HepG2 (cell line): ENCODE measurements around the gene PRKCB. TPM values are rescaled to one million over a fixed set of nuclear protein-coding genes. Genes with fewer than 3 reads are reported as not detected.

Experiments
- CBX2 ChIP-seq, 2 experiments: fragments of 200-600 bp in 1 of 2; sonication (generic); formaldehyde crosslinking in 1 of 2; IDR thresholded peaks; 2 replicates each; pipeline versions ENCODE4 v1.7.0 to v1.8.1; 2018 to 2022; ENCODE audit warnings: low read depth in 2 of 2, low read length in 1 of 2, mild to moderate bottlenecking in 1 of 2, missing genetic modification reagents in 1 of 2
- ELF3 ChIP-seq: IDR thresholded peaks from 2 replicates; pipeline ENCODE4 v1.6.1; 2016; ENCODE audit warnings: missing genetic modification reagents, missing compliant biosample characterization
- KDM2A ChIP-seq: sonication (generic); formaldehyde crosslinking; IDR thresholded peaks from 2 replicates; pipeline ENCODE4 v1.4.0; 2020; ENCODE audit warnings: low read depth, missing genetic modification reagents, borderline replicate concordance
- NPAS2 ChIP-seq: sonication (generic); formaldehyde crosslinking; IDR thresholded peaks from 2 replicates; pipeline ENCODE4 v1.8.0; 2022; ENCODE audit warnings: mild to moderate bottlenecking, missing genetic modification reagents, borderline replicate concordance
- STAG1 ChIP-seq: sonication (generic); formaldehyde crosslinking; IDR thresholded peaks from 2 replicates; pipeline ENCODE4 v1.4.0; 2020; ENCODE audit warnings: missing genetic modification reagents
- TEAD3 ChIP-seq: optimal IDR thresholded peaks from 2 replicates; pipeline ENCODE3; 2016; ENCODE audit warnings: borderline replicate concordance
- XRCC5 ChIP-seq: fragments of 200-400 bp; formaldehyde crosslinking; optimal IDR thresholded peaks from 2 replicates; pipeline ENCODE3; 2017; ENCODE audit warnings: mild to moderate bottlenecking, low read length
- ZNF326 ChIP-seq: sonication (generic); formaldehyde crosslinking; IDR thresholded peaks from 2 replicates; pipeline ENCODE4 v1.4.0; 2020; ENCODE audit warnings: missing genetic modification reagents, borderline replicate concordance
- ZNF589 ChIP-seq: sonication (generic); formaldehyde crosslinking; conservative IDR thresholded peaks from 2 replicates; pipeline ENCODE4 v1.8.0; 2022; ENCODE audit warnings: mild to moderate bottlenecking, moderate library complexity, missing genetic modification reagents
- ZSCAN25 ChIP-seq: sonication (generic); formaldehyde crosslinking; IDR thresholded peaks from 2 replicates; pipeline ENCODE4 v1.8.0; 2022; ENCODE audit warnings: mild to moderate bottlenecking, missing genetic modification reagents
- polyA plus RNA-seq, 8 experiments: library from polyadenylated mRNA; depleted of rRNA in 3 of 8; stranded (reverse) in 7 of 8; unstranded in 1 of 8; fragments of >200 nt; fragmentation: Illumina TruSeq in 4 of 8; extraction: Trizol in 4 of 8; gene quantifications; 2 replicates each; pipeline versions ENCODE4 v1.2.1 to v1.2.3, GENCODE V29; 2011 to 2016; ENCODE audit warnings: low read depth in 4 of 8, missing spikeins in 1 of 8, mixed read lengths in 1 of 8; ENCODE audit not compliant: insufficient read depth in 1 of 8
- total RNA-seq, 5 experiments: library from RNA; depleted of rRNA; stranded (reverse); fragments of >200 nt; fragmentation: Illumina TruSeq; extraction: Trizol; gene quantifications; 2 replicates each; pipeline ENCODE4 v1.2.3, GENCODE V29; 2016; ENCODE audit warnings: low read depth in 1 of 5
- TF ChIP-seq, protein P1 (sequence below): sonication (generic); formaldehyde crosslinking; IDR thresholded peaks from 2 replicates; pipeline ENCODE4 v1.5.0; 2020; ENCODE audit warnings: missing genetic modification reagents, mild to moderate bottlenecking, borderline replicate concordance
- TF ChIP-seq, protein P2 (sequence below), 2 experiments: sonication (generic) in 1 of 2; formaldehyde crosslinking in 1 of 2; IDR thresholded peaks; 2 replicates each; pipeline versions ENCODE4 v1.4.0 to v1.6.1; 2018 to 2020; ENCODE audit warnings: missing genetic modification reagents in 2 of 2, borderline replicate concordance in 1 of 2, low read depth in 1 of 2, mild to moderate bottlenecking in 1 of 2, missing biosample characterization in 1 of 2
- TF ChIP-seq, protein P3 (sequence below): sonication (generic); formaldehyde crosslinking; IDR thresholded peaks from 2 replicates; pipeline ENCODE4 v1.4.0; 2020; ENCODE audit warnings: missing genetic modification reagents, mild to moderate bottlenecking, borderline replicate concordance
- TF ChIP-seq, protein P4 (sequence below): sonication (generic); formaldehyde crosslinking; IDR thresholded peaks from 2 replicates; pipeline ENCODE4 v1.4.0; 2020; ENCODE audit warnings: mild to moderate bottlenecking, missing genetic modification reagents

The PRKCB gene
- total and polyA plus RNA-seq, 2 of the 13 experiments (the other 11 are each of a cell fraction or from before 2014, with no cell fraction given): 0.01 TPM; not detected in 1

DNA sequence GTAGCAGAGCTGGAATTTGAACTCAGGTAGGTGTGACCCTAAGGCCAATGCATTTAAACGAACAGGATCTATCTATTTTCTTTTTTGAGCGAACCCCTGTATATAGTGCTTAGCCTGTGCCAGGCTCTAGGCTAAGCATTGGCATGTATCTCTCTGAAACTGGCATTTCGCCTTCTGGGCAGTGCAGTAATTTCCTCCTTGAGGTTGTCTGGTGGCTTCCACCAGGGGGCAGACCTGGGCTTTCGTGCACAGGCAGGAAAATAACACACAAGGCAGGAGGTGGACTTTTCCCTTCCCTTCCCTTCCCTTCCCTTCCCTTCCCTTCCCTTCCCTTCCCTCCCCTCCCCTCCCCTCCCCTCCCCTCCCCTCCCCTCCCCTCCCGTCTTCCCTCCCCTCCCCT lies 34.4 kb upstream of the PRKCB start (continued):
- TF ChIP-seq ZNF589 (CRISPR knock-in tag) (no peak), ELF3 (CRISPR knock-in tag) (peak; percentile 51; the same call in 1 of the 2 replicates), ZNF326 (no peak), STAG1 (CRISPR knock-in tag) (peak; percentile 81), CBX2 (IDR thresholded peaks at IDR 0.05; ENCODE audit: low read depth, low read length) (no peak), CBX2 (CRISPR knock-in tag; IDR thresholded peaks at IDR 0.05; ENCODE audit: low read depth) (no peak), XRCC5 (peak; percentile 56), ZSCAN25 (peak; percentile 57; the same call in 1 of the 2 replicates), KDM2A (CRISPR knock-in tag) (peak; percentile 42; the same call in 1 of the 2 replicates), TEAD3 (CRISPR knock-in tag) (peak; percentile 51), NPAS2 (no peak)
- TF ChIP-seq, protein P1, sequence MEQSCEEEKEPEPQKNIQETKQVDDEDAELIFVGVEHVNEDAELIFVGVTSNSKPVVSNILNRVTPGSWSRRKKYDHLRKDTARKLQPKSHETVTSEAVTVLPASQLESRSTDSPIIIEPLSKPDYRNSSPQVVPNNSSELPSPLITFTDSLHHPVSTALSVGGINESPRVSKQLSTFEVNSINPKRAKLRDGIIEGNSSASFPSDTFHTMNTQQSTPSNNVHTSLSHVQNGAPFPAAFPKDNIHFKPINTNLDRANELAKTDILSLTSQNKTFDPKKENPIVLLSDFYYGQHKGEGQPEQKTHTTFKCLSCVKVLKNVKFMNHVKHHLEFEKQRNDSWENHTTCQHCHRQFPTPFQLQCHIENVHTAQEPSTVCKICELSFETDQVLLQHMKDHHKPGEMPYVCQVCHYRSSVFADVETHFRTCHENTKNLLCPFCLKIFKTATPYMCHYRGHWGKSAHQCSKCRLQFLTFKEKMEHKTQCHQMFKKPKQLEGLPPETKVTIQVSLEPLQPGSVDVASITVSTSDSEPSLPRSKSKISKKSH (CRISPR knock-in tag): no peak
- TF ChIP-seq, protein P2, sequence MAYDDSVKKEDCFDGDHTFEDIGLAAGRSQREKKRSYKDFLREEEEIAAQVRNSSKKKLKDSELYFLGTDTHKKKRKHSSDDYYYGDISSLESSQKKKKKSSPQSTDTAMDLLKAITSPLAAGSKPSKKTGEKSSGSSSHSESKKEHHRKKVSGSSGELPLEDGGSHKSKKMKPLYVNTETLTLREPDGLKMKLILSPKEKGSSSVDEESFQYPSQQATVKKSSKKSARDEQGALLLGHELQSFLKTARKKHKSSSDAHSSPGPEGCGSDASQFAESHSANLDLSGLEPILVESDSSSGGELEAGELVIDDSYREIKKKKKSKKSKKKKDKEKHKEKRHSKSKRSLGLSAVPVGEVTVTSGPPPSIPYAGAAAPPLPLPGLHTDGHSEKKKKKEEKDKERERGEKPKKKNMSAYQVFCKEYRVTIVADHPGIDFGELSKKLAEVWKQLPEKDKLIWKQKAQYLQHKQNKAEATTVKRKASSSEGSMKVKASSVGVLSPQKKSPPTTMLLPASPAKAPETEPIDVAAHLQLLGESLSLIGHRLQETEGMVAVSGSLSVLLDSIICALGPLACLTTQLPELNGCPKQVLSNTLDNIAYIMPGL (CRISPR knock-in tag; IDR thresholded peaks at IDR 0.05; ENCODE audit: borderline replicate concordance in 1 of 2, low read depth in 1 of 2): peak in 1 of 2 experiments; percentile 26; a peak in 1 of 4 replicates
- TF ChIP-seq, protein P3, sequence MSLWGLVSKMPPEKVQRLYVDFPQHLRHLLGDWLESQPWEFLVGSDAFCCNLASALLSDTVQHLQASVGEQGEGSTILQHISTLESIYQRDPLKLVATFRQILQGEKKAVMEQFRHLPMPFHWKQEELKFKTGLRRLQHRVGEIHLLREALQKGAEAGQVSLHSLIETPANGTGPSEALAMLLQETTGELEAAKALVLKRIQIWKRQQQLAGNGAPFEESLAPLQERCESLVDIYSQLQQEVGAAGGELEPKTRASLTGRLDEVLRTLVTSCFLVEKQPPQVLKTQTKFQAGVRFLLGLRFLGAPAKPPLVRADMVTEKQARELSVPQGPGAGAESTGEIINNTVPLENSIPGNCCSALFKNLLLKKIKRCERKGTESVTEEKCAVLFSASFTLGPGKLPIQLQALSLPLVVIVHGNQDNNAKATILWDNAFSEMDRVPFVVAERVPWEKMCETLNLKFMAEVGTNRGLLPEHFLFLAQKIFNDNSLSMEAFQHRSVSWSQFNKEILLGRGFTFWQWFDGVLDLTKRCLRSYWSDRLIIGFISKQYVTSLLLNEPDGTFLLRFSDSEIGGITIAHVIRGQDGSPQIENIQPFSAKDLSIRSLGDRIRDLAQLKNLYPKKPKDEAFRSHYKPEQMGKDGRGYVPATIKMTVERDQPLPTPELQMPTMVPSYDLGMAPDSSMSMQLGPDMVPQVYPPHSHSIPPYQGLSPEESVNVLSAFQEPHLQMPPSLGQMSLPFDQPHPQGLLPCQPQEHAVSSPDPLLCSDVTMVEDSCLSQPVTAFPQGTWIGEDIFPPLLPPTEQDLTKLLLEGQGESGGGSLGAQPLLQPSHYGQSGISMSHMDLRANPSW (CRISPR knock-in tag): no peak
- TF ChIP-seq, protein P4, sequence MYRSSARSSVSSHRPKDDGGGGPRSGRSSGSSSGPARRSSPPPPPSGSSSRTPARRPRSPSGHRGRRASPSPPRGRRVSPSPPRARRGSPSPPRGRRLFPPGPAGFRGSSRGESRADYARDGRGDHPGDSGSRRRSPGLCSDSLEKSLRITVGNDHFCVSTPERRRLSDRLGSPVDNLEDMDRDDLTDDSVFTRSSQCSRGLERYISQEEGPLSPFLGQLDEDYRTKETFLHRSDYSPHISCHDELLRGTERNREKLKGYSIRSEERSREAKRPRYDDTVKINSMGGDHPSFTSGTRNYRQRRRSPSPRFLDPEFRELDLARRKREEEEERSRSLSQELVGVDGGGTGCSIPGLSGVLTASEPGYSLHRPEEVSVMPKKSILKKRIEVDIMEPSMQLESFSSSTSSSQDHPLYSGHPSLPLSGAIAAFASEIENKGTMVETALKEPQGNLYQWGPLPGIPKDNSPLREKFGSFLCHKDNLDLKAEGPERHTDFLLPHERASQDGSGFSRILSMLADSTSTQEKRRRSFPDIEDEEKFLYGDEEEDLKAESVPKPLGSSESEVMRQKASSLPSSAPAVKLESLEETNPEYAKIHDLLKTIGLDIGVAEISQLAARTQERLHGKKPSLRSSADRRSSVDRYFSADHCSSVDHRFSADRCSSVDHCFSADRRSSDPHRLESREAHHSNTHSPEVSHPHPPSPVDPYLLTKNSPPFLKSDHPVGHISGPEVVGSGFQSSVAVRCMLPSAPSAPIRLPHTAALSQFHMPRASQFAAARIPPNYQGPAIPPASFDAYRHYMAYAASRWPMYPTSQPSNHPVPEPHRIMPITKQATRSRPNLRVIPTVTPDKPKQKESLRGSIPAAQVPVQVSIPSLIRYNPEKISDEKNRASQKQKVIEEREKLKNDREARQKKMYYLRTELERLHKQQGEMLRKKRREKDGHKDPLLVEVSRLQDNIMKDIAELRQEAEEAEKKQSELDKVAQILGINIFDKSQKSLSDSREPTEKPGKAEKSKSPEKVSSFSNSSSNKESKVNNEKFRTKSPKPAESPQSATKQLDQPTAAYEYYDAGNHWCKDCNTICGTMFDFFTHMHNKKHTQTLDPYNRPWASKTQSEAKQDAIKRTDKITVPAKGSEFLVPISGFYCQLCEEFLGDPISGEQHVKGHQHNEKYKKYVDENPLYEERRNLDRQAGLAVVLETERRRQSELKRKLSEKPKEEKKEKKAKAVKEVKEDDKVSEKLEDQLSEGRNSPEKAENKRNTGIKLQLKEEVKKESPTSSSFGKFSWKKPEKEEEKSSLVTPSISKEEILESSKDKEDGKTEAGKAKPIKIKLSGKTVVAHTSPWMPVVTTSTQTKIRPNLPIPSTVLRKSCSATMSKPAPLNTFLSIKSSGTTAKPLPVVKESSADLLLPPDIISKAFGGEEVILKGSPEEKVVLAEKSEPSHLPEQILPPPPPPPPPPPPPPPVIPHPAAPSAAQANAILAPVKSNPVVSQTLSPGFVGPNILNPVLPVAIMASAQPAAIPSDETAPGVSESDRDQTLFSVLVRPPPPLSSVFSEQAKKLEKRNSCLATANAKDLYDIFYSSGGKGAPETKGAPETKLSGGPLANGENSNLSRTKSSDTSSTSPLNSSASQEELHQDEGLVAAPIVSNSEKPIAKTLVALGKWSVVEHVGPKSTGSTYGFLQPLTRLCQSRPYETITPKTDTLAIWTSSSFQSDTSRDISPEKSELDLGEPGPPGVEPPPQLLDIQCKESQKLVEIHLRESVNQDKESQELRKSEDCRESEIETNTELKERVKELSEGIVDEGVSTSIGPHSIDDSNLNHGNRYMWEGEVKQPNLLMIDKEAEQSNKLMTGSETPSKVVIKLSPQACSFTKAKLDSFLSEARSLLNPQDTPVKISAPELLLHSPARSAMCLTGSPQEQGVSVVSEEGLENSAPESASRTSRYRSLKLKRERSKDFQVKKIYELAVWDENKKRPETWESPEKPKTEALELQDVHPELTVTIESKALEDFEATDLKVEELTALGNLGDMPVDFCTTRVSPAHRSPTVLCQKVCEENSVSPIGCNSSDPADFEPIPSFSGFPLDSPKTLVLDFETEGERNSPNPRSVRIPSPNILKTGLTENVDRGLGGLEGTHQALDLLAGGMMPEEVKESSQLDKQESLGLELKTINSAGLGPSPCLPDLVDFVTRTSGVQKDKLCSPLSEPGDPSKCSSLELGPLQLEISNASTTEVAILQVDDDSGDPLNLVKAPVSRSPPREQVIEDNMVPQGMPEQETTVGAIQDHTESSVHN (CRISPR knock-in tag): no peak
